WI38 (cell line): Measurements from ENCODE around the gene DLD.

Source experiments
- H3K4me3 ChIP-seq: 2 replicates; pipeline ENCODE4 v1.5.1; 2011; ENCODE audit warnings: low read depth, mild to moderate bottlenecking, control low read depth, low read length
- CTCF ChIP-seq: IDR thresholded peaks from 2 replicates; pipeline ENCODE4 v1.5.1; 2012; ENCODE audit warnings: low read depth, mild to moderate bottlenecking, control low read depth, low read length

DLD gene

DNA sequence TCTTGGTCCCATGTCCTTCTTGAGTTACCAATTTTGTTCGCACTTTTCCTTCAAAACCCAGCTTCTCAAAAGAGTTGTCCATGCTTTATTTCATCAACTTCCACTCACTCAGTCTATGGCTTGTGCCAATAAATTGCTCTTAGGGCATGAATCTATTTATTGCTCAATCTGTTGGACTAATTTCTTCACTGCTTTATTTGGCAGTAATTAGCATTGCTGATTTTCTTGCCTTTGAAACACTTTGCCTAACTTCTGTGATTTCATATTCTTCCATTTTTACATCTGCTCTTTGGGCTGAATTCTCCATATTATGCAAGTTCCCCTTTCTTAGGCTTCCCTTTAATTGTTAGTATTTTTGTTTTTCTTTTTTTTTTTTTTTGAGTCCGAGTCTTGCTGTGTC, 16.8 kb downstream of the DLD start:
- no peak for TF ChIP-seq CTCF
- H3K4me3 ChIP-seq, result no peak overlapping the region

- TF ChIP-seq CTCF, result no peak
- H3K4me3 ChIP-seq, result no peak overlapping the region
Observed at GRCh38 chr7:107909445-107909844, 18.5 kb downstream of the DLD start.

DNA sequence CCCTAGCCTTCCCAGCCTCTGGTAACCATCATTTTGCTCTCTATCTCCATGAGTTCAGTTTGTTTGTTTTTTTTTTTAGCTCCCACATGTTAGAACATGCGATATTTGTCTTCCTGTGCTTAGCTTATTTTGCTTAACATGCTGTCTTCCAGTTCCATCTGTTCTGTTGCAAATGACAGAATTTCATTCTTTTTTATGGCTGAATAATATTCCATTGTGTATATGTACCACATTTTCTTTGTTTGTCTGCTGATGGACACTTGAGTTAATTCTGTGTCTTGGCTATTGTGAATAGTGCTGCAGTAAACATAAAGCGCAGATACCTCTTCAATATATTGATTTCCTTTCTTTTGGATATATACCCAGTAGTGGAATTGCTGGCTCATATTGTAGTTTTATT, 21.0 kb downstream of the DLD start:
- no peak for TF ChIP-seq CTCF
- H3K4me3 ChIP-seq, result no peak overlapping the region

DNA sequence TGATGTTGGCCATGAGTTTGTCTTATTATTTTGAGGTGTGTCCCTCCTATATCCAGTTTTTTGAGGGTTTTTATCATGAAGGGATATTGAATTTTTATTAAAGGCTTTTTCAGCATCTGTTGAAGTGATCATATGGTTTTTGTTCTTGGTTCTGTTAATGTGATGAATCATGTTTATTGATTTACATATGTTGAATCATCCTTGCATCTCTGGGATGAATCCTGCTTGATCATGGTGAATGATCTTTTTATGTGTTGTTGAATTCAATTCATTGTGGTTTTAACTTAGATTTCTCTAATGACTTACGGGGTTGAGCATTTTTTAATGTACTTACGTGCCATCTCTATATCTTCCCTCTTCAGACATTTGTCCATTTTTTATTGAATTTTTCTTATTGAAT, 22.9 kb downstream of the DLD start:
- no peak for TF ChIP-seq CTCF
- no peak overlapping the region for H3K4me3 ChIP-seq

DNA sequence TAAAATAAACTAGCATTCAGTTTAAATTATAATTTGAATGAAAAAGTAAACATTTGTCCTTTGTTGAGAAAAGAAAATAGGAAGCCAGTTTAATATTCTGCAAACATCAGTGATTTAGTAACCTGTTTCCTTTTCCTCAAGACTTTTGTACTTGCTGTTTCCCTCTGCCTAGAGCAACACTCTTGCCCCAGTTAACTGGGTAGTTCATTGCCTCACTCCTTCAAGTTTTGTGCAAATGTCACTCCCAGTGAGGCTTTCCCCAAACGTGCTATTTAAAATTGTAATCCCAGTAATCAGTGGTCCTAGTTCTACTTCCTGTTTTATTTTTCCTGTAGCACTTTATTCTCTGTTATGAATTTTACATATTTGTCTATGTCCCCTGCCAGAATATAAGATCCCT, 23.8 kb downstream of the DLD start:
- H3K4me3 ChIP-seq, result no peak overlapping the region
- TF ChIP-seq CTCF, result no peak

DNA sequence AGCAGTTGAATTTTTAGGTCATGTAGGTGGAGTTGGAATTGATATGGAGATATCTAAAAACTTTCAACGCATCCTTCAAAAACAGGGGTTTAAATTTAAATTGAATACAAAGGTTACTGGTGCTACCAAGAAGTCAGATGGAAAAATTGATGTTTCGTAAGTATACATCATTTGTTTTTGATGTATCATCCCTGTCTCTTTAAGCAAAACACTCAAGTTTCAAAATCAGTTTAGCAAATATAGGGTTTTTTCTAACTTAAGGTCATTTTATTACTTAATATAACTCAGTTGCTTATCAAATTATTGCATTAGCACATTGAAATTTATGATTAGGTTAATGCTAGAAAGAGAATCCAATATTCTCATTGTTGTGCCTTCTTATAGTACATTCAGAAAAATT, 24.6 kb downstream of the DLD start:
- TF ChIP-seq CTCF, result no peak
- no peak overlapping the region for H3K4me3 ChIP-seq

DNA sequence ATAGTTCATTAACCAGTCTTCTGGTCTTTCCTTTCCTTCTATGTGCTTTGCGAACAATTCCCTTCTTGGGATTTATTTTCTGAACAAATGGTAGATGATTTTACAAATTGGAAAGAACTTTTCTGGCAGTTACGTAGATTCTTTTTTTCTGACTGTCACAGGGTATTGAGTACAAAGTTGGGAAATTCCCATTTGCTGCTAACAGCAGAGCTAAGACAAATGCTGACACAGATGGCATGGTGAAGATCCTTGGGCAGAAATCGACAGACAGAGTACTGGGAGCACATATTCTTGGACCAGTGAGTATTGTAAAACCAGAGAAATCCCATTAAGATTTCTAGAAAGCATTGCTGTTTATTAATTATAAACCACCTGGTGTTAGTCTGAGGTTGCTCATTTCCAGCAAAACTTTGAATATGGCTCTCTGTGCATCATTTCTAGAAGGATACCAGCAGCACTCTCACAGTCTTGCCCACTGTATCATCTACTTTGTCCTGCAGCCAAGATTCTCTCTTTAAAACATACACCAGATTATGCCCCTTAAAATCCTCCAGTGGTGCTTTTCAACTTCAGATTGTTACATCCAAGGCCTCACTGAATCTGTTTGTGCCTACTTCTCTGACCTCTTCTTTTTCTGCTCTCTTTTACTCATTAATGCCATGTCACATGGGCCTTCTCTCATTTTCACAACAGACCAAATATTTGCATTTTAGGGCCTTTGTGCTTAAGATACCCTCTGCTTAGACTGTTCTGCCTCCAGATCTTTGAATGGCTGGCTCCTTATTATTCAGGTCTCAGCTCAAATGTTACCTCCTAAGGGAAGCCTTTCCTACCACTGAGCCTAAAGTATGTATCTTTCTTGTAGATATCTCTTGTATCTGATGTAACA, 27.0 kb downstream of the DLD start:
- no peak for TF ChIP-seq CTCF
- no peak overlapping the region for H3K4me3 ChIP-seq
